HCT116 (cell line): Measurements from ENCODE around the gene ZNF497. TPM values are rescaled to one million over a fixed set of nuclear protein-coding genes. Genes with fewer than 3 reads are reported as not detected.

Experiments used
- ATAC-seq: fragments of 200-7000 bp; cut with Tn5 transposase; 2 replicates; pipeline ENCODE4 v1.9.1; 2020; ENCODE audit warnings: mild to moderate bottlenecking, moderate library complexity
- BruUV-seq: library from RNA; stranded (reverse); fragments of 400-500 nt; replicated peaks from 2 replicates; lab custom pipeline; 2021; lab: Mats Ljungman, UMichigan
- CTCF ChIA-PET: fragments of 300-600 bp; sonication (Branson Sonifier 250); formaldehyde crosslinking; loops from one replicate; lab custom pipeline; 2021; ENCODE audit warnings: antibody characterized with exemption; lab: Charles Lee
- POLR2A ChIA-PET: fragments of 300-600, 350-600 bp; sonication (Branson Sonifier 250); formaldehyde crosslinking; loops from one replicate; lab custom pipeline; 2021; ENCODE audit warnings: antibody characterized with exemption; lab: Charles Lee
- RAD21 ChIA-PET, 2 experiments: fragments of 300-600 bp; sonication (Branson Sonifier 250); formaldehyde crosslinking; loops; one replicate each; lab custom pipeline; 2023; ENCODE audit warnings: low total read pairs in 2 of 2; ENCODE audit not compliant: uncharacterized antibody in 2 of 2, unreplicated experiment in 2 of 2, low non-redundant PET in 1 of 2; lab: Charles Lee
- DNase-seq: peaks from one replicate; pipeline ENCODE4 v3.0.0-alpha.2; 2010; ENCODE audit warnings: low read depth, low spot score
- H2AFZ ChIP-seq: fragments of 200-600 bp; shearing (Covaris generic), sonication (generic); 2 replicates; pipeline ENCODE4 v1.6.1; 2017; ENCODE audit warnings: low read depth, mixed run types, mixed read lengths, antibody characterized with exemption, low read length; ENCODE audit not compliant: poor library complexity, severe bottlenecking
- H3K27ac ChIP-seq: 2 replicates; pipeline ENCODE4 v1.5.1; 2012; ENCODE audit warnings: low read depth, low read length
- H3K27me3 ChIP-seq: fragments of 200-600 bp; sonication (generic); 2 replicates; pipeline ENCODE4 v1.6.1; 2016; ENCODE audit warnings: mixed run types, low read length, mixed read lengths; ENCODE audit not compliant: insufficient read depth
- H3K36me3 ChIP-seq, 2 experiments: fragments of 200-500 bp in 1 of 2; fragments of 200-600 bp in 1 of 2; sonication (Bioruptor generic) in 1 of 2; sonication (generic) in 1 of 2; 2 replicates each; pipeline versions ENCODE4 v1.5.1 to v1.6.1; 2014 to 2016; ENCODE audit warnings: low read length in 2 of 2, inconsistent platforms in 1 of 2, mixed read lengths in 1 of 2, mixed run types in 1 of 2; ENCODE audit not compliant: insufficient read depth in 2 of 2, control insufficient read depth in 1 of 2
- H3K4me1 ChIP-seq, 2 experiments: fragments of 200-600 bp in 1 of 2; sonication (generic) in 1 of 2; 2 replicates each; pipeline versions ENCODE4 v1.5.1 to v1.6.1; 2012 to 2017; ENCODE audit warnings: low read length in 2 of 2, inconsistent platforms in 1 of 2, mild to moderate bottlenecking in 1 of 2, mixed read lengths in 1 of 2, mixed run types in 1 of 2, moderate library complexity in 1 of 2; ENCODE audit not compliant: insufficient read depth in 2 of 2, control insufficient read depth in 1 of 2
- H3K4me2 ChIP-seq: fragments of 200-600 bp; sonication (generic); 2 replicates; pipeline ENCODE4 v1.6.1; 2017; ENCODE audit warnings: mixed run types, low read length, mixed read lengths
- H3K4me3 ChIP-seq, 2 experiments: fragments of 200-600 bp in 1 of 2; sonication (generic) in 1 of 2; replicated peaks in 1 of 2; 2 replicates each; pipeline ENCODE4 v1.5.1; 2011 to 2016; ENCODE audit warnings: low read length in 2 of 2, control low read depth in 1 of 2, low read depth in 1 of 2, mild to moderate bottlenecking in 1 of 2, mixed read lengths in 1 of 2, mixed run types in 1 of 2
- H3K79me2 ChIP-seq: fragments of 200-600 bp; sonication (generic); 2 replicates; pipeline ENCODE4 v1.6.1; 2017; ENCODE audit warnings: mild to moderate bottlenecking, mixed run types, low read length, moderate library complexity, mixed read lengths; ENCODE audit not compliant: insufficient read depth
- H3K9ac ChIP-seq: fragments of 200-600 bp; sonication (generic); 2 replicates; pipeline ENCODE4 v1.6.1; 2016; ENCODE audit warnings: low read length, mixed read lengths
- H3K9me2 ChIP-seq: fragments of 200-600 bp; sonication (generic), shearing (Covaris generic); 2 replicates; pipeline ENCODE4 v1.6.1; 2017; ENCODE audit warnings: mixed run types, mild to moderate bottlenecking, moderate library complexity; ENCODE audit not compliant: insufficient read depth
- H3K9me3 ChIP-seq, 2 experiments: fragments of 200-500 bp in 1 of 2; fragments of 200-600 bp in 1 of 2; sonication (Bioruptor generic) in 1 of 2; sonication (generic) in 1 of 2; 2 replicates each; pipeline ENCODE4 v1.6.1; 2014 to 2017; ENCODE audit warnings: low read length in 2 of 2, mixed read lengths in 2 of 2, inconsistent platforms in 1 of 2, low read depth in 1 of 2, mild to moderate bottlenecking in 1 of 2, mixed run types in 1 of 2, moderate library complexity in 1 of 2; ENCODE audit not compliant: control insufficient read depth in 1 of 2, insufficient read depth in 1 of 2
- H4K20me1 ChIP-seq: fragments of 200-600 bp; sonication (generic), shearing (Covaris generic); 2 replicates; pipeline ENCODE4 v1.6.1; 2017; ENCODE audit warnings: mixed run types, mild to moderate bottlenecking, moderate library complexity; ENCODE audit not compliant: insufficient read depth
- ATF3 ChIP-seq: IDR thresholded peaks from 2 replicates; pipeline ENCODE4 v1.6.1; 2012
- CEBPB ChIP-seq: IDR thresholded peaks from 2 replicates; pipeline ENCODE4 v1.6.1; 2012; ENCODE audit warnings: low read depth
- CTCF ChIP-seq, 3 experiments: fragments of 200-600 bp in 1 of 3; sonication (generic) in 1 of 3; IDR thresholded peaks in 2 of 3; conservative IDR thresholded peaks in 1 of 3; 2 replicates each; pipeline ENCODE4 v1.5.1; 2012 to 2017; ENCODE audit warnings: low read depth in 2 of 3, low read length in 2 of 3, antibody characterized with exemption in 1 of 3, borderline replicate concordance in 1 of 3, control low read depth in 1 of 3, mild to moderate bottlenecking in 1 of 3, mixed read lengths in 1 of 3, mixed run types in 1 of 3, moderate library complexity in 1 of 3; ENCODE audit not compliant: insufficient read depth in 1 of 3
- ELF1 ChIP-seq: IDR thresholded peaks from 2 replicates; pipeline ENCODE4 v1.6.1; 2012; ENCODE audit warnings: low read depth, borderline replicate concordance
- EZH2phosphoT487 ChIP-seq: fragments of 200-600 bp; IDR thresholded peaks from 2 replicates; pipeline ENCODE4 v1.6.1; 2018; ENCODE audit warnings: antibody characterized with exemption, borderline replicate concordance
- POLR2AphosphoS5 ChIP-seq: IDR thresholded peaks from 2 replicates; pipeline ENCODE4 v1.6.1; 2011; ENCODE audit warnings: mild to moderate bottlenecking, low read depth, low read length, moderate library complexity
- SIN3A ChIP-seq: IDR thresholded peaks from 2 replicates; pipeline ENCODE4 v1.6.1; 2012; ENCODE audit warnings: low read depth
- SP1 ChIP-seq: IDR thresholded peaks from 2 replicates; pipeline ENCODE4 v1.6.1; 2012; ENCODE audit warnings: low read depth
- ZBTB33 ChIP-seq: IDR thresholded peaks from 2 replicates; pipeline ENCODE4 v1.6.1; 2011; ENCODE audit warnings: mild to moderate bottlenecking, low read length, moderate library complexity; ENCODE audit not compliant: insufficient replicate concordance; ENCODE audit errors: extremely low read depth
- intact Hi-C: fragments of 100-400 bp; cut with micrococcal nuclease; formaldehyde crosslinking; loops from 2 replicates; pipeline ENCODE4 v1.10.0; 2022
- total RNA-seq: library from RNA; stranded (reverse); gene quantifications from one replicate; pipeline ENCODE4 v1.2.1, GENCODE V29; 2021; ENCODE audit not compliant: unreplicated experiment

The ZNF497 gene
- total RNA-seq, 1 experiment from 2014 or later: 5.1 TPM

GRCh38 chr19:58351990-58352755, 10.4 kb downstream of the ZNF497 start:
- Histone ChIP-seq H4K20me1 (no peaks in the 10 kb centered on the region), H3K4me1 (no peaks in the 10 kb centered on the region)
- RAD21 ChIA-PET: interaction anchor here in 1 of 2 experiments (0.5 kb wide), 1 partner anchor 133 kb away, joined by 3 read pairs; no protein-coding TSS in a partner anchor
- TF ChIP-seq SIN3A (no peak), ELF1 (no peak), ZBTB33 (no peak), CTCF (IDR thresholded peaks at IDR 0.05 in 2 of 3, conservative IDR thresholded peaks at IDR 0.05 in 1 of 3; ENCODE audit: borderline replicate concordance in 1 of 3, insufficient read depth in 1 of 3, low read depth in 2 of 3, low read length in 2 of 3) (no peak), EZH2phosphoT487 (no peak), ATF3 (no peak), POLR2AphosphoS5 (no peak), SP1 (no peak), CEBPB (no peak)
- TF ChIP-seq, all 23 proteins: peak for 0
- Histone ChIP-seq H3K27me3 (no peaks in the 10 kb centered on the region), H3K27ac (no peak overlapping the region), H3K79me2 (no peaks in the 10 kb centered on the region), H3K4me2 (no peak overlapping the region), H2AFZ (no peak overlapping the region), H3K9me3 (no peaks in the 10 kb centered on the region), H3K9me2 (no peaks in the 10 kb centered on the region), H3K9ac (no peak overlapping the region), H3K4me3 (no peak overlapping the region), H3K36me3 (no peaks in the 10 kb centered on the region)
- ChIA-PET POLR2A (interaction anchor here (1.4 kb wide), 1 partner anchor 10 kb away, joined by 7 read pairs; the partner anchor contains the start of gene ZNF497), CTCF (no interaction called here)
- BruUV-seq: no TSS peak
- DNase-seq: no peak
- intact Hi-C loops: no loop called here
- ATAC-seq: no peak
